GM12865 (cell line): ENCODE data around the gene SH3BP5L.

Source experiments
- DNase-seq: peaks from one replicate; pipeline ENCODE4 v3.0.0; 2010; ENCODE audit warnings: low read depth
- H3K4me3 ChIP-seq: 2 replicates; pipeline ENCODE4 v1.5.1; 2011; ENCODE audit warnings: mild to moderate bottlenecking, low read depth, low read length, control low read depth
- TF ChIP-seq, protein P1 (sequence below): IDR thresholded peaks from 2 replicates; pipeline ENCODE4 v1.5.1; 2011; ENCODE audit warnings: low read length, control low read depth, low read depth, inconsistent platforms; ENCODE audit not compliant: insufficient read depth; ENCODE audit errors: missing control alignments

Gene SH3BP5L

DNA sequence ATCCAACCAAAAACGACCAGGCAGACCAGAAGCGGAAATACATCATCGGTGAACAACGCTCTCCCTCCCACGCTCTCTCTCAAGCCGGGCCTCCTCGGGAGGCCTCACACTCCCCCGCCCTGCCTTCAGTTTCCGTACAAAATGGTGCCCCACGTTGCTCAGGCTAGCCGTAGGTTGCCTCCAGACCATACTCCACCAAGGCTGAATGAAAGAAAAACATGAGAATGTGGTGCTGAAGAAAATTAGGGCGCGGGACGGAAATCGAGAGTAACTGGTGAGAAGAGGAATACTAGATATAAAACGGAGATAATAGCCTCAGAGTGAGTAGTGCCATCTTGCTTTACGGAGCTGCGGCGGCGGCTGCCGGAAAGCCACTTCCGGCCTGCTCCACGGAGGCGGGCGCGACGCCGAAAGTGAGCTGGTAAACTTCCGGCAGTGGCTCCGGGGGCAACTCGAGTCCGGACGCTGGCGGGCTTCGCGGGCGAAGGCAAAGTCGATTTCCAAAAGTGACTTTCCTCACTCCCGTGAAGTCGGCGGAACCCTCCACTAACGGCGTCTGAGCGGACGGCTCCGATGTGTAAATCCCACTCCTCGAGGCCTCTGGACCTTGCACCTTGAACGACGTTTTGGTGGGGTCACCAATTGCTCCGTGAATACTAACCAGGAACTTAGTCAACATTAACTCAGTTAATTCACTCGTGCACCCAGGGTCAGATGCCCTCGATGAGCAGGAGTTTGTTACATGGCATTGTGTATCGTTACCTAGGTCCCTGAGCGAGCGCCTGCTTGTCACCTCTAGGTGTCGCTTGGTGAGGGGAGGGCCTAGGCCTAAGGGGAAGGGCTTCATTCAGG lies at the start of gene SH3BP5L:
Gene SH3BP5L (minus strand): TSS at position 7 of the 852 bp plus-strand sequence. CDS start 980 bp downstream, outside the sequence.
- peak; percentile 97 for DNase-seq
- peak within 1 kb of the TSS; percentile 75 for H3K4me3 ChIP-seq
- TF ChIP-seq, protein P1, sequence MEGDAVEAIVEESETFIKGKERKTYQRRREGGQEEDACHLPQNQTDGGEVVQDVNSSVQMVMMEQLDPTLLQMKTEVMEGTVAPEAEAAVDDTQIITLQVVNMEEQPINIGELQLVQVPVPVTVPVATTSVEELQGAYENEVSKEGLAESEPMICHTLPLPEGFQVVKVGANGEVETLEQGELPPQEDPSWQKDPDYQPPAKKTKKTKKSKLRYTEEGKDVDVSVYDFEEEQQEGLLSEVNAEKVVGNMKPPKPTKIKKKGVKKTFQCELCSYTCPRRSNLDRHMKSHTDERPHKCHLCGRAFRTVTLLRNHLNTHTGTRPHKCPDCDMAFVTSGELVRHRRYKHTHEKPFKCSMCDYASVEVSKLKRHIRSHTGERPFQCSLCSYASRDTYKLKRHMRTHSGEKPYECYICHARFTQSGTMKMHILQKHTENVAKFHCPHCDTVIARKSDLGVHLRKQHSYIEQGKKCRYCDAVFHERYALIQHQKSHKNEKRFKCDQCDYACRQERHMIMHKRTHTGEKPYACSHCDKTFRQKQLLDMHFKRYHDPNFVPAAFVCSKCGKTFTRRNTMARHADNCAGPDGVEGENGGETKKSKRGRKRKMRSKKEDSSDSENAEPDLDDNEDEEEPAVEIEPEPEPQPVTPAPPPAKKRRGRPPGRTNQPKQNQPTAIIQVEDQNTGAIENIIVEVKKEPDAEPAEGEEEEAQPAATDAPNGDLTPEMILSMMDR = peak; percentile 78

DNA sequence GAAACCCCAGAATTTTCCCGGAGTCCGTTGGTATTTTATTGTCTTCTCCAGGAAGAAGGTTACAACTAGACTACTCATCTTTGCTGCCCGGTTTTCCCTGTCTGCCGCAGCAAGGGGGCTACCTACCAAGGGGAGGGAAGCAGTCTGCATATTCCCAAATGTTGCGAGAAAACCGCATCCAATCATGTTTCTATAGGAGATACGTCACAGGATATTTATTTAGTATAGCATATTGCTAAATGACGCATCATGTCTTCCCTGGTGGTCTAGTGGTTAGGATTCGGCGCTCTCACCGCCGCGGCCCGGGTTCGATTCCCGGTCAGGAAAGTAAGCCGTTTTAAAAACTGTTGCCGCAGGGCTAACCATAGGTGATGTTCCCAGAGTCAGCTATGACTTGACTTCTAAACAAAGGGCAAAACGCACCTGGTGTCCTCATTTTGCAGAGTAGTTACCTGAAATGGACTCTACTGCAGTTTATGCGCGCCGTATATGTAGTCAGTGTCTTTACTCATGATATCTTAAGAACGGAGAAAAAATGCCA lies 48.3 kb upstream of the SH3BP5L start:
- TF ChIP-seq, protein P1 = no peak
- H3K4me3 ChIP-seq = peak overlapping the region; percentile 94
- peak; percentile 89 for DNase-seq

DNA sequence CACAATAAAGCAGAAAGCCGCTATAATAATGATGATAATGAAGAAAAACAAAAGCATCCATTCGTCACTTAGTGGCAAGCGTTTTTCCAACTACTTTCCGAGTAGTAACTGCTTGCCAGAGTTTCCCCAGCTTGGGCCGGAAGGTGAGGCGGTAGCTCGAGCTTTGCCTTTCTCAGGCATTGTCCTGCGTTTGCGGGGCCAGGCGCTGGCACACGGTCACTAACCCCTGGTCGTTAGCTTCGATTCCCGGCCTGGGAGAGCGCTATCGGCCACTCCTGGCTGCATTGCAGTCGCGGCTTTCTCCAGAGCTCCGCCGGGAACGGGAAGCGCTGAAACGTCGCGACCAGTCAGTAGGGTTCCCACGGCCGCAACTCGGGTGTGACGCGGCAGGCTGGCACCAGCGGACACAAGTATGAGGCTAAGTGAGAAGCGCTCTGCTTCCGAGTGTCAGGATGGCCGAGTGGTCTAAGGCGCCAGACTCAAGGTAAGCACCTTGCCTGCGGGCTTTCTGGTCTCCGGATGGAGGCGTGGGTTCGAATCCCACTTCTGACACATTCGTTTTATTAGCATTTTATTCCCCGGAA lies 47.8 kb upstream of the SH3BP5L start:
- TF ChIP-seq, protein P1 = no peak
- H3K4me3 ChIP-seq = peak overlapping the region; percentile 94
- DNase-seq = peak; percentile 98

DNA sequence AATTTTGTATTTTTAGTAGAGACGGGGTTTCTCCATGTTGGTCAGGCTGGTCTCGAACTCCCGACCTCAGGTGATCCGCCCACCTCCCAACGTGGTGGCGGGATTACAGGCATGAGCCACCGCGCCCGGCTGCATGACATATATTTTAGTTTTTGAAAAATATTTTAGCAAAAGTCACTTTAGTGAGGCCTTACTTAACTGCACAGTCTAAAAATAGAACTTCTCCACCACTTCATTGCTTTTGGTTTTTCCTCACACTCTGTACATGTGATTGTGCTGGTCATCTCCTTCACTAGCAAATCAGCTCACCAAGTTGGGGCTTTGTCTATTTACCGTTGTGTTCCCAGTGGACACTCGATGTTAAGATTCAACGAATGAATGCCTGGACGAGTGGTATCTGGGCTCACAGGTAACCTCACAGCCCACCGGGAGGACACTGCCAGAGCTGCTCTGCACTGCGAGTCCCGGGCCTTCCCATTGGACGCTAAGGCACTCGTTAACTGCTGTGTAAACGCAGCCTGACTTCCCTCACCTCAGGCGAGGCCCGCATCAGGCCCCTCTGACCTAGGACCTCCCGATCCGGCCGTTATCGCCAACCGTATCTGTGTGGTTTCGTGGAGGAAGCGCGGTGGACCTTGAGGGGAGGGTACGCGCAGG lies 47.2 kb upstream of the SH3BP5L start:
- TF ChIP-seq, protein P1 = no peak
- peak; percentile 79 for DNase-seq
- H3K4me3 ChIP-seq = peak overlapping the region; percentile 94

DNA sequence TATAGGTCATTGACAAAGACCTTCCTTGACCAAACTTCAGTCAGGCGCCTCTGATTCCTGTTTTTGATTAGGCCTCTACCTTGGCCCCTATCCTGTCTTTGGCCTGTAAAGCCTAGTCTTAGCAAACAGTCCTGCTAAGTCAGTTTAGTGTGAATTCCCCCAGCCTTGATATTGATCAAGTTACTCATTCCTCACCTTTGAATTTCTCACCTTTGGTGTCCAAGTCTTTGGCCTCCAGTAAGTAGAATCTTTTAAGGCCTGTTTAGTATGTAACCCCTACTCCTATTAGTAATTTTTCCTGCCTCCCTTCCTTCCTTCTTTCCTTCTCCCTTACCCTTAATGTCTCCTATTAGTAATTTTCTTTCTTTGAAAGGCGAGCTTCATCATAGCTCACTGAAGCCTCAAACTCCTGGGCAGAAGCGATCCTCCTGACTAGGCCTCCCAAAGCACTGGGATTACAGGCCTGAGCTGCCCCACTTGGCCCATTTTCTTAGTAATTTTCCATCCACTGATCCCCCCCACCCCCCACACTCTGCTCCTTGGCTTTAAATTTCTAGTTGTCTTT lies 46.2 kb upstream of the SH3BP5L start:
- TF ChIP-seq, protein P1 = no peak
- no peak for DNase-seq
- peak overlapping the region; percentile 94 for H3K4me3 ChIP-seq

DNA sequence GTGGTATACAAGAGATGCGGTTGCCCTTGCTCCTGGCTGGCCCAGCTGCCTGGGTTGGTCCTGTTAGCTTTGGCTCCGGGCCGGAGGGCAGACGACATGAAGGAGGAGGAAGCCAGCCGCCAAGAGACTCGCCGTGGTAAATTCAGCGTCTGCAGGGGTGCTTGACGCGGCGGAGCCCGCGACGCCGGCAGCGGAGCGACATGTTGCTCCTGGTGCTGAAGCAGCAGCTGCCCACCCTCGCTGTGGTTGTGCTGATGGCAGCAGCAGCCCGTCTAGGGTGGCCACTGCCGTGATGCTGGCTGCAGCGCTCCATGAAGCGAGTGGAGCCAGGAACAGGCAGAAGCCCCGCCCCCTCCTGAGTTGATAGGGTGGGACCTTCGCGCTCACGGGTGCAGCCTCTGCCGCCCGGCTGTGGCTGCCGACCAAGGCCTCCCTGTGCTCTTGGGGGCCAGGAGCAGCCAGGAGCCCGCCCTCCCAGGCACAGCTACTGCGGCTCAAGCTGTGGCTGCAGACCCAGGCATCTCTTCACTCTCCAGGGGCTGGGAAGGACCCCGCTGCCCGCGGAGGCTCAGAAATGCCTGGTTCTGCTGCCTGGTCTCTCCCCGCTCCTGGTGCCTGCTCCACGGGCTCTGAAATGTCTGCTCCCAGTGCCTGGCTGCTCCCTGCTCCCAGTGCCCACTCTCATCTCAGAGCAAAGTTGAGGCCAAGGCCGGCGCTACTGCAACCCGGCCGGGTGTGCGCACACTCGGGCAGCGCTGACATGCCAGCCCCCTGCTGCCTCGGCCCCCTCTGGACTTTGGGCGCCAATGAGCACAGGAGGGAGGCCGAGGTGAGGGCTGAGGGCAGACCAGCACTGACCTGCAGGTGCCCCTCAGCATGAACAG lies 37.5 kb upstream of the SH3BP5L start:
- DNase-seq = peak; percentile 84
- H3K4me3 ChIP-seq = peak overlapping the region; percentile 73
- TF ChIP-seq, protein P1 = no peak
